Transverse colon (tissue), 4 donors: ENCODE results near the gene PTPRD.

Experiments used
- CTCF ChIP-seq, 5 experiments: fragments of 200-600 bp in 3 of 5; fragments of 450-650 bp in 2 of 5; sonication (generic) in 3 of 5; IDR thresholded peaks; 1 replicate in 2 of 5; 2 replicates in 3 of 5; pipeline ENCODE4 v1.5.1; 2016 to 2017; ENCODE audit warnings: antibody characterized with exemption in 5 of 5, inconsistent platforms in 3 of 5, mild to moderate bottlenecking in 2 of 5, moderate library complexity in 1 of 5
- POLR2AphosphoS5 ChIP-seq, 3 donors: sonication (generic); formaldehyde crosslinking; IDR thresholded peaks; one replicate each; pipeline ENCODE4 v1.6.1; 2016; ENCODE audit warnings: antibody characterized with exemption in 3 of 3

- TF ChIP-seq CTCF (IDR thresholded peaks at IDR 0.05) (no peak), POLR2AphosphoS5 (IDR thresholded peaks at IDR 0.05) (no peak)
Measured at GRCh38 chr9:8287970-8288369, 2324.8 kb downstream of the PTPRD start.
